Panc1 (cell line): ENCODE data around the gene PTPRR. TPM values are rescaled to one million over a fixed set of nuclear protein-coding genes. Genes with fewer than 3 reads are reported as not detected.

Experiments
- ATAC-seq: fragments of 200-7000 bp; cut with Tn5 transposase; 2 replicates; pipeline ENCODE4 v1.9.1; 2020; ENCODE audit warnings: mild to moderate bottlenecking, moderate library complexity
- BruUV-seq: library from RNA; stranded (reverse); fragments of 400-500 nt; replicated peaks from 2 replicates; lab custom pipeline; 2021; lab: Mats Ljungman, UMichigan
- CTCF ChIA-PET: fragments of 300-600 bp; sonication (Branson Sonifier 250); formaldehyde crosslinking; loops from one replicate; lab custom pipeline; 2022; ENCODE audit warnings: antibody characterized with exemption; lab: Charles Lee
- POLR2A ChIA-PET: fragments of 300-600 bp; sonication (Branson Sonifier 250); formaldehyde crosslinking; loops from one replicate; lab custom pipeline; 2022; ENCODE audit warnings: antibody characterized with exemption; lab: Charles Lee
- DNase-seq: peaks from one replicate; pipeline ENCODE4 v3.0.0-alpha.2; 2010; ENCODE audit warnings: low read depth, low spot score
- H3K27ac ChIP-seq: 2 replicates; pipeline ENCODE4 v1.5.1; 2011; ENCODE audit warnings: mild to moderate bottlenecking, low read length, inconsistent platforms
- H3K27me3 ChIP-seq: fragments of 200-500 bp; sonication (Bioruptor generic); 2 replicates; pipeline ENCODE4 v1.6.0; 2014; ENCODE audit warnings: low read length, inconsistent platforms; ENCODE audit not compliant: control insufficient read depth, insufficient read depth
- H3K36me3 ChIP-seq: fragments of 200-500 bp; sonication (Bioruptor generic); 2 replicates; pipeline ENCODE4 v1.5.1; 2014; ENCODE audit warnings: inconsistent platforms, mild to moderate bottlenecking, low read length, moderate library complexity; ENCODE audit not compliant: control insufficient read depth, insufficient read depth
- H3K4me1 ChIP-seq: 2 replicates; pipeline ENCODE4 v1.5.1; 2011; ENCODE audit warnings: inconsistent platforms, mild to moderate bottlenecking, low read length, moderate library complexity; ENCODE audit not compliant: control insufficient read depth, insufficient read depth
- H3K4me3 ChIP-seq, 2 experiments: 2 replicates each; pipeline ENCODE4 v1.5.1; 2011 to 2012; ENCODE audit warnings: low read depth in 2 of 2, low read length in 2 of 2, mild to moderate bottlenecking in 2 of 2, inconsistent platforms in 1 of 2, moderate library complexity in 1 of 2
- H3K9me3 ChIP-seq: fragments of 200-500 bp; sonication (Bioruptor generic); 2 replicates; pipeline ENCODE4 v1.5.1; 2014; ENCODE audit warnings: low read depth, mild to moderate bottlenecking, inconsistent platforms, low read length, moderate library complexity; ENCODE audit not compliant: control insufficient read depth, insufficient read depth
- POLR2AphosphoS5 ChIP-seq: IDR thresholded peaks from 2 replicates; pipeline ENCODE4 v1.6.1; 2012; ENCODE audit warnings: mild to moderate bottlenecking, low read depth, low read length, moderate library complexity
- SIN3A ChIP-seq: IDR thresholded peaks from 2 replicates; pipeline ENCODE4 v1.6.1; 2012; ENCODE audit warnings: low read depth, mild to moderate bottlenecking, low read length, moderate library complexity, borderline replicate concordance; ENCODE audit not compliant: insufficient read depth
- TCF7L2 ChIP-seq: IDR thresholded peaks from 2 replicates; pipeline ENCODE4 v1.6.1; 2011; ENCODE audit warnings: mild to moderate bottlenecking, low read depth, low read length, inconsistent platforms
- in situ Hi-C: cut with HindIII; loops from 2 replicates; pipeline ENCODE4 v1.10.0; 2016; ENCODE audit warnings: low sequenced_read_pairs, low pct_unique_long_range_greater_than_20kb
- intact Hi-C: fragments of 100-400 bp; cut with micrococcal nuclease; formaldehyde crosslinking; loops from one replicate; pipeline ENCODE4 v1.10.0; 2022; ENCODE audit not compliant: unreplicated experiment
- total RNA-seq: library from RNA; stranded (reverse); gene quantifications from one replicate; pipeline ENCODE4 v1.2.1, GENCODE V29; 2021; ENCODE audit not compliant: unreplicated experiment
- TF ChIP-seq, protein P1 (sequence below), 2 experiments: IDR thresholded peaks; 2 replicates each; pipeline ENCODE4 v1.6.1; 2011 to 2012; ENCODE audit warnings: low read depth in 2 of 2, control low read depth in 1 of 2, low read length in 1 of 2, mild to moderate bottlenecking in 1 of 2, moderate library complexity in 1 of 2; ENCODE audit not compliant: insufficient read depth in 1 of 2
- TF ChIP-seq, protein P2 (sequence below): fragments of 450-650 bp; IDR thresholded peaks from 2 replicates; pipeline ENCODE4 v1.5.1; 2017; ENCODE audit warnings: mild to moderate bottlenecking

Gene PTPRR
- total RNA-seq, 1 experiment from 2014 or later, result not detected

DNA sequence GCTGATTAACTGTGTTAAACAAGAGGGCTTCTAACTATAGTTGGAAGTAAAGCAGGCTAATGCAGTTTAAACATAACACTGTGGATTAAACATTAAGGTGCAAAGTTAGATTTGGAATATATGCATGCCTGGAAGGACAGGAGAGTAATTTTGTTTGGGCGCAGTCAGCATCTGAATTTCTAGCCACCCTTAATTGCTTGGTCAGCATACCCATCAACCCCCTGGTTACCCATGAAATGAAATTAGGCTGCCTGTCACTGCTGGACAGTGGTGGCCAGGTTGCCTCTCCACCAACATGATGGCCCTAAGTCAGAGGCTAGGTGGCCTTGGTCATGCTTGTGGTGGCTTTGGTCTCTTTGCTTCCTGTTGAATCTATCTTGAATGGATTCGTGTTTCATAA, 253.3 kb downstream of the PTPRR start:
- Histone ChIP-seq H3K27me3 (no peaks in the 10 kb centered on the region), H3K4me3 (no peak overlapping the region), H3K36me3 (no peaks in the 10 kb centered on the region), H3K9me3 (no peaks in the 10 kb centered on the region), H3K4me1 (no peaks in the 10 kb centered on the region; the same call in 1 of the 2 replicates), H3K27ac (no peak overlapping the region)
- ChIA-PET CTCF (no interaction called here), POLR2A (no interaction called here)
- in situ Hi-C loops (no loop called here), intact Hi-C loops (no loop called here)
- no peak for DNase-seq
- no TSS peak for BruUV-seq
- no peak for TF ChIP-seq TCF7L2
- TF ChIP-seq, protein P1, sequence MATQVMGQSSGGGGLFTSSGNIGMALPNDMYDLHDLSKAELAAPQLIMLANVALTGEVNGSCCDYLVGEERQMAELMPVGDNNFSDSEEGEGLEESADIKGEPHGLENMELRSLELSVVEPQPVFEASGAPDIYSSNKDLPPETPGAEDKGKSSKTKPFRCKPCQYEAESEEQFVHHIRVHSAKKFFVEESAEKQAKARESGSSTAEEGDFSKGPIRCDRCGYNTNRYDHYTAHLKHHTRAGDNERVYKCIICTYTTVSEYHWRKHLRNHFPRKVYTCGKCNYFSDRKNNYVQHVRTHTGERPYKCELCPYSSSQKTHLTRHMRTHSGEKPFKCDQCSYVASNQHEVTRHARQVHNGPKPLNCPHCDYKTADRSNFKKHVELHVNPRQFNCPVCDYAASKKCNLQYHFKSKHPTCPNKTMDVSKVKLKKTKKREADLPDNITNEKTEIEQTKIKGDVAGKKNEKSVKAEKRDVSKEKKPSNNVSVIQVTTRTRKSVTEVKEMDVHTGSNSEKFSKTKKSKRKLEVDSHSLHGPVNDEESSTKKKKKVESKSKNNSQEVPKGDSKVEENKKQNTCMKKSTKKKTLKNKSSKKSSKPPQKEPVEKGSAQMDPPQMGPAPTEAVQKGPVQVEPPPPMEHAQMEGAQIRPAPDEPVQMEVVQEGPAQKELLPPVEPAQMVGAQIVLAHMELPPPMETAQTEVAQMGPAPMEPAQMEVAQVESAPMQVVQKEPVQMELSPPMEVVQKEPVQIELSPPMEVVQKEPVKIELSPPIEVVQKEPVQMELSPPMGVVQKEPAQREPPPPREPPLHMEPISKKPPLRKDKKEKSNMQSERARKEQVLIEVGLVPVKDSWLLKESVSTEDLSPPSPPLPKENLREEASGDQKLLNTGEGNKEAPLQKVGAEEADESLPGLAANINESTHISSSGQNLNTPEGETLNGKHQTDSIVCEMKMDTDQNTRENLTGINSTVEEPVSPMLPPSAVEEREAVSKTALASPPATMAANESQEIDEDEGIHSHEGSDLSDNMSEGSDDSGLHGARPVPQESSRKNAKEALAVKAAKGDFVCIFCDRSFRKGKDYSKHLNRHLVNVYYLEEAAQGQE (IDR thresholded peaks at IDR 0.05; ENCODE audit: insufficient read depth in 1 of 2, low read depth in 2 of 2, low read length in 1 of 2), result no peak
- TF ChIP-seq, protein P2, sequence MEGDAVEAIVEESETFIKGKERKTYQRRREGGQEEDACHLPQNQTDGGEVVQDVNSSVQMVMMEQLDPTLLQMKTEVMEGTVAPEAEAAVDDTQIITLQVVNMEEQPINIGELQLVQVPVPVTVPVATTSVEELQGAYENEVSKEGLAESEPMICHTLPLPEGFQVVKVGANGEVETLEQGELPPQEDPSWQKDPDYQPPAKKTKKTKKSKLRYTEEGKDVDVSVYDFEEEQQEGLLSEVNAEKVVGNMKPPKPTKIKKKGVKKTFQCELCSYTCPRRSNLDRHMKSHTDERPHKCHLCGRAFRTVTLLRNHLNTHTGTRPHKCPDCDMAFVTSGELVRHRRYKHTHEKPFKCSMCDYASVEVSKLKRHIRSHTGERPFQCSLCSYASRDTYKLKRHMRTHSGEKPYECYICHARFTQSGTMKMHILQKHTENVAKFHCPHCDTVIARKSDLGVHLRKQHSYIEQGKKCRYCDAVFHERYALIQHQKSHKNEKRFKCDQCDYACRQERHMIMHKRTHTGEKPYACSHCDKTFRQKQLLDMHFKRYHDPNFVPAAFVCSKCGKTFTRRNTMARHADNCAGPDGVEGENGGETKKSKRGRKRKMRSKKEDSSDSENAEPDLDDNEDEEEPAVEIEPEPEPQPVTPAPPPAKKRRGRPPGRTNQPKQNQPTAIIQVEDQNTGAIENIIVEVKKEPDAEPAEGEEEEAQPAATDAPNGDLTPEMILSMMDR, result no peak
- no peak for TF ChIP-seq SIN3A
- TF ChIP-seq POLR2AphosphoS5, result no peak
- ATAC-seq, result no peak

DNA sequence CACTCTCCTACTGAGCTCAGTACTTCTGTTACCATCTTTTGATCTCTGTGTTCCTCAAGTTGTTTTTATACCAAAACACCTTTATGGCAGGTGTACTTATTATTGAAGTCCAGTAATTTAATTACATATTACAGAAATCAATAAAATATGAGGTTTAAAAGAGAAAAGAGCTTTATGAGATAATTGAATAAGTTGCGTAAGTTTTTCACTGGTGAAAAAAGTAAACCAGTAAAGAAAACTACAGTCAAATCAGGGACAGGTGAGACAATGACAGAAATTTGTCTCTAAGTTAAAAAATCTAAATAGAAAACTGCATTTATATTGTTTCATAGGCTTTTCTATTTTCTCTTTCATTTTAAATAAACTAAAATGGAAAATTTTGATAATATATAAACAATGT, 254.2 kb downstream of the PTPRR start:
- in situ Hi-C loops, result no loop called here
- BruUV-seq, result no TSS peak
- POLR2A ChIA-PET, result no interaction called here

More for the DNA sequence above, 254.2 kb downstream of the PTPRR start:
- Histone ChIP-seq H3K36me3 (no peaks in the 10 kb centered on the region), H3K27ac (no peak overlapping the region), H3K4me1 (no peaks in the 10 kb centered on the region; the same call in 1 of the 2 replicates), H3K9me3 (no peaks in the 10 kb centered on the region), H3K4me3 (no peak overlapping the region), H3K27me3 (no peaks in the 10 kb centered on the region)
- intact Hi-C loops, result no loop called here
- DNase-seq, result no peak
- CTCF ChIA-PET, result no interaction called here
- TF ChIP-seq SIN3A, result no peak
- TF ChIP-seq, protein P2, result no peak
- TF ChIP-seq, protein P1 (IDR thresholded peaks at IDR 0.05; ENCODE audit: insufficient read depth in 1 of 2, low read depth in 2 of 2, low read length in 1 of 2), result no peak
- TF ChIP-seq TCF7L2, result no peak
- ATAC-seq, result no peak
